GM12878 (cell line): ENCODE measurements around the gene MTM1. TPM values are rescaled to one million over a fixed set of nuclear protein-coding genes. Genes with fewer than 3 reads are reported as not detected.

ENCODE experiments used
- ATAC-seq: fragments of 200-7000 bp; cut with Tn5 transposase; 3 replicates; pipeline ENCODE4 v1.9.1; 2020; ENCODE audit warnings: mild to moderate bottlenecking, moderate library complexity
- BruUV-seq: library from RNA; stranded (reverse); fragments of 400-500 nt; replicated peaks from 2 replicates; lab custom pipeline; 2021; lab: Mats Ljungman, UMichigan
- CTCF ChIA-PET: fragments of 300-600 bp; sonication (Branson Sonifier 250); formaldehyde crosslinking; extraction: SDS; loops from one replicate; lab custom pipeline; 2021; ENCODE audit warnings: inconsistent platforms; lab: Yijun Ruan, JAX
- POLR2A ChIA-PET: fragments of 350-600 bp; formaldehyde crosslinking; extraction: SDS; loops from one replicate; lab custom pipeline; 2021; ENCODE audit warnings: inconsistent platforms; lab: Charles Lee
- RAD21 ChIA-PET: fragments of 300-600 bp; sonication (Branson Sonifier 250); formaldehyde crosslinking; loops from one replicate; lab custom pipeline; 2023; ENCODE audit warnings: antibody characterized with exemption; ENCODE audit not compliant: unreplicated experiment; lab: Charles Lee
- SMC1A ChIA-PET: fragments of 300-600 bp; sonication (Branson Sonifier 250); formaldehyde crosslinking; loops from one replicate; lab custom pipeline; 2023; ENCODE audit not compliant: unreplicated experiment, uncharacterized antibody; lab: Charles Lee
- DNase-seq: peaks from one replicate; pipeline ENCODE4 v3.0.0-alpha.2; 2011; ENCODE audit warnings: low read depth, low spot score
- FAIRE-seq: peaks from 3 replicates; lab custom pipeline; 2011; peaks lifted over from hg19 to GRCh38; lab: Jason Lieb, UNC
- H2AFZ ChIP-seq: 2 replicates; pipeline ENCODE4 v1.6.0; 2011; ENCODE audit warnings: low read depth, low read length, control low read depth; ENCODE audit not compliant: control insufficient read depth
- H3K27ac ChIP-seq: 2 replicates; pipeline ENCODE4 v1.5.1; 2011; ENCODE audit warnings: control low read depth; ENCODE audit not compliant: control insufficient read depth, insufficient read depth
- H3K27me3 ChIP-seq, 2 experiments: replicated peaks in 1 of 2; 2 replicates each; pipeline versions ENCODE4 v1.6.0 to v1.6.1; 2011; ENCODE audit warnings: low read length in 1 of 2; ENCODE audit not compliant: control insufficient read depth in 2 of 2, insufficient read depth in 2 of 2
- H3K36me3 ChIP-seq, 2 experiments: 2 replicates each; pipeline ENCODE4 v1.5.1; 2011; ENCODE audit warnings: low read length in 1 of 2; ENCODE audit not compliant: control insufficient read depth in 2 of 2, insufficient read depth in 2 of 2
- H3K4me1 ChIP-seq: 2 replicates; pipeline ENCODE4 v1.6.1; 2011; ENCODE audit warnings: mild to moderate bottlenecking, low read length, moderate library complexity, mixed read lengths; ENCODE audit not compliant: control insufficient read depth, insufficient read depth
- H3K4me2 ChIP-seq: 2 replicates; pipeline ENCODE4 v1.6.0; 2011; ENCODE audit warnings: control low read depth; ENCODE audit not compliant: control insufficient read depth, insufficient read depth
- H3K4me3 ChIP-seq: fragments of 200-600 bp; sonication (generic); 2 replicates; pipeline ENCODE4 v1.5.1; 2016
- H3K79me2 ChIP-seq: 2 replicates; pipeline ENCODE4 v1.6.0; 2011; ENCODE audit warnings: low read length; ENCODE audit not compliant: control insufficient read depth, insufficient read depth
- H3K9ac ChIP-seq: 2 replicates; pipeline ENCODE4 v1.8.0; 2011; ENCODE audit warnings: low read length, control low read depth, mixed read lengths; ENCODE audit not compliant: control insufficient read depth, insufficient read depth
- H3K9me3 ChIP-seq: replicated peaks from 3 replicates; pipeline ENCODE4 v1.5.1; 2011; ENCODE audit warnings: mild to moderate bottlenecking, low read length; ENCODE audit not compliant: control insufficient read depth, insufficient read depth
- H4K20me1 ChIP-seq: 2 replicates; pipeline ENCODE4 v1.6.0; 2011; ENCODE audit not compliant: control insufficient read depth, insufficient read depth
- BHLHE40 ChIP-seq, 2 experiments: fragments of 450-650 bp in 1 of 2; IDR thresholded peaks; 2 replicates each; pipeline ENCODE4 v1.6.1; 2011 to 2017; ENCODE audit warnings: low read depth in 2 of 2, borderline replicate concordance in 1 of 2, improper control_type of control experiment in 1 of 2, low read length in 1 of 2, mild to moderate bottlenecking in 1 of 2
- CHD2 ChIP-seq: IDR thresholded peaks from 2 replicates; pipeline ENCODE4 v1.6.1; 2011; ENCODE audit warnings: low read depth, low read length, improper control_type of control experiment, borderline replicate concordance
- E2F4 ChIP-seq: IDR thresholded peaks from 2 replicates; pipeline ENCODE4 v1.6.1; 2012; ENCODE audit warnings: low read depth, low read length, improper control_type of control experiment
- FOS ChIP-seq: IDR thresholded peaks from 3 replicates; pipeline ENCODE4 v1.6.1; 2011; ENCODE audit warnings: borderline replicate concordance; ENCODE audit not compliant: insufficient read length; ENCODE audit errors: extremely low read depth
- IRF5 ChIP-seq: fragments of 450-650 bp; IDR thresholded peaks from 2 replicates; pipeline ENCODE4 v1.6.1; 2017; ENCODE audit warnings: borderline replicate concordance
- MTA2 ChIP-seq: fragments of 450-650 bp; IDR thresholded peaks from 2 replicates; pipeline ENCODE4 v1.6.1; 2016; ENCODE audit warnings: low read depth, mild to moderate bottlenecking, moderate library complexity
- NBN ChIP-seq: fragments of 450-650 bp; IDR thresholded peaks from 2 replicates; pipeline ENCODE4 v1.6.1; 2016
- NR2F1 ChIP-seq: fragments of 450-650 bp; conservative IDR thresholded peaks from 2 replicates; pipeline ENCODE4 v1.6.1; 2017; ENCODE audit warnings: mild to moderate bottlenecking
- RAD21 ChIP-seq: IDR thresholded peaks from 2 replicates; pipeline ENCODE4 v1.6.1; 2011; ENCODE audit warnings: mild to moderate bottlenecking, low read depth, low read length, moderate library complexity; ENCODE audit not compliant: insufficient read depth
- RAD51 ChIP-seq: fragments of 450-650 bp; IDR thresholded peaks from 2 replicates; pipeline ENCODE4 v1.6.1; 2016; ENCODE audit warnings: moderate library complexity, mild to moderate bottlenecking, inconsistent platforms
- WGBS: methylation state at CpG from one replicate; pipeline ENCODE4 v1.1.6; 2016; ENCODE audit warnings: low lambda C conversion rate; ENCODE audit not compliant: insufficient replicate concordance, insufficient coverage; ENCODE audit errors: missing lambda C conversion rate; 5-methylcytosine and 5-hydroxymethylcytosine counted together
- in situ Hi-C: fragments of 300-500 bp; cut with MboI; formaldehyde crosslinking; loops from 9 replicates; pipeline ENCODE4 v1.14.3; 2018; ENCODE audit warnings: mixed read lengths
- intact Hi-C: fragments of 100-400 bp; cut with micrococcal nuclease; formaldehyde crosslinking; loops from one replicate; pipeline ENCODE4 v1.14.2; 2022; ENCODE audit not compliant: unreplicated experiment
- polyA plus RNA-seq, 11 experiments: library from polyadenylated mRNA; depleted of rRNA in 4 of 11; unstranded in 6 of 11; stranded (reverse) in 5 of 11; fragments of >200 nt; fragmentation: Nextera tagmentation in 4 of 11; fragmentation: Illumina TruSeq in 1 of 11; extraction: Ambion mirVana in 4 of 11; extraction: Trizol in 1 of 11; gene quantifications; 1 replicate in 1 of 11; 2 replicates in 10 of 11; pipeline versions ENCODE4 v1.2.1 to v1.2.3, GENCODE V29; 2011 to 2016; ENCODE audit warnings: inconsistent platforms in 2 of 11, missing spikeins in 2 of 11, low read depth in 1 of 11
- total RNA-seq, 4 experiments: library from RNA; depleted of rRNA in 3 of 4; stranded (reverse); fragments of >200 nt in 3 of 4; fragmentation: Illumina TruSeq in 1 of 4; extraction: Trizol in 1 of 4; gene quantifications; 2 replicates each; pipeline versions ENCODE4 v1.2.1 to v1.2.3, GENCODE V29; 2013 to 2021
- TF ChIP-seq, protein P1 (sequence below): IDR thresholded peaks from 2 replicates; pipeline ENCODE4 v1.6.1; 2012; ENCODE audit warnings: low read depth, low read length, improper control_type of control experiment
- TF ChIP-seq, protein P2 (sequence below): IDR thresholded peaks from 2 replicates; pipeline ENCODE4 v1.6.1; 2012; ENCODE audit warnings: low read length, inconsistent platforms
- TF ChIP-seq, protein P3 (sequence below): fragments of 450-650 bp; IDR thresholded peaks from 2 replicates; pipeline ENCODE4 v1.6.1; 2016; ENCODE audit warnings: mild to moderate bottlenecking
- TF ChIP-seq, protein P4 (sequence below): fragments of 450-650 bp; formaldehyde crosslinking; IDR thresholded peaks from 2 replicates; pipeline ENCODE4 v1.4.0; 2022; ENCODE audit warnings: mild to moderate bottlenecking, moderate library complexity

MTM1 gene
- total and polyA plus RNA-seq, 10 of the 15 experiments (the other 5 are each of a cell fraction or from before 2014, with no cell fraction given), result 3.9 to 13.3 (median 8.4) TPM

DNA sequence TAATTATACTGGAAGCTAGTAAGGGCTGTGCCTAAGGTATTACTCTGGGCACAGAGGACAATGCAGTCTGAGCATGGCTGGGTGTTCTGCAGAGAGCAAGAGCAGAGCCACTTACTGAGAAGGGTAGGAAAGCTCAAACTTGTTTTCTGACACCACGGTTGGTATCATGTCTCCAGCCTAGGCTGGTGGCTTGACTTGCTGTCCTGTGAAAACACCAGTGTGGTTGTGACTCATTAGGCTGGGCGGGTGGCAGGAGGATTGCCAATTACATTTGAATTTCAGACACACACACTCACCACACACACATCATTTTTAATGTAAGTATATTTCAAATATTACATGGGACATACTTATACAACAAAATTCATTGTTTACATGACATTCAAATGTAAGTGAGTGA is 19.7 kb upstream of the MTM1 start:
- Histone ChIP-seq H3K4me2 (no peak overlapping the region), H3K4me1 (peaks cover 7% of the 10 kb centered on the region; the same call in 1 of the 2 replicates), H3K36me3 (no peaks in the 10 kb centered on the region), H3K4me3 (no peak overlapping the region), H3K79me2 (no peaks in the 10 kb centered on the region), H3K9ac (no peak overlapping the region), H3K27ac (no peak overlapping the region), H3K27me3 (no peaks in the 10 kb centered on the region; a peak in 2 of 4 replicates), H3K9me3 (no peaks in the 10 kb centered on the region), H4K20me1 (no peaks in the 10 kb centered on the region), H2AFZ (no peak overlapping the region)
- no peak for ATAC-seq
- no peak for FAIRE-seq
- intact Hi-C loops (loop anchor here (10.0 kb wide), 1 partner anchor 166 kb away; no protein-coding TSS in a partner anchor), in situ Hi-C loops (no loop called here)
- ChIA-PET CTCF (no interaction called here), SMC1A (interaction anchor here (1.0 kb wide), 1 partner anchor 23 kb away, joined by 3 read pairs; no protein-coding TSS in a partner anchor), RAD21 (no interaction called here), POLR2A (no interaction called here)
- no TSS peak for BruUV-seq
- WGBS, result 0% methylated on average over 2 of the region's 2 CpGs
- DNase-seq, result no peak
- TF ChIP-seq MTA2 (no peak), E2F4 (no peak), NR2F1 (no peak), NBN (no peak), RAD21 (no peak), BHLHE40 (IDR thresholded peaks at IDR 0.05; ENCODE audit: borderline replicate concordance in 1 of 2, low read depth in 2 of 2, low read length in 1 of 2) (no peak), IRF5 (no peak), RAD51 (no peak), CHD2 (no peak), FOS (no peak)
- TF ChIP-seq, protein P1, sequence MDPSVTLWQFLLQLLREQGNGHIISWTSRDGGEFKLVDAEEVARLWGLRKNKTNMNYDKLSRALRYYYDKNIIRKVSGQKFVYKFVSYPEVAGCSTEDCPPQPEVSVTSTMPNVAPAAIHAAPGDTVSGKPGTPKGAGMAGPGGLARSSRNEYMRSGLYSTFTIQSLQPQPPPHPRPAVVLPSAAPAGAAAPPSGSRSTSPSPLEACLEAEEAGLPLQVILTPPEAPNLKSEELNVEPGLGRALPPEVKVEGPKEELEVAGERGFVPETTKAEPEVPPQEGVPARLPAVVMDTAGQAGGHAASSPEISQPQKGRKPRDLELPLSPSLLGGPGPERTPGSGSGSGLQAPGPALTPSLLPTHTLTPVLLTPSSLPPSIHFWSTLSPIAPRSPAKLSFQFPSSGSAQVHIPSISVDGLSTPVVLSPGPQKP, result no peak
- TF ChIP-seq, protein P2, sequence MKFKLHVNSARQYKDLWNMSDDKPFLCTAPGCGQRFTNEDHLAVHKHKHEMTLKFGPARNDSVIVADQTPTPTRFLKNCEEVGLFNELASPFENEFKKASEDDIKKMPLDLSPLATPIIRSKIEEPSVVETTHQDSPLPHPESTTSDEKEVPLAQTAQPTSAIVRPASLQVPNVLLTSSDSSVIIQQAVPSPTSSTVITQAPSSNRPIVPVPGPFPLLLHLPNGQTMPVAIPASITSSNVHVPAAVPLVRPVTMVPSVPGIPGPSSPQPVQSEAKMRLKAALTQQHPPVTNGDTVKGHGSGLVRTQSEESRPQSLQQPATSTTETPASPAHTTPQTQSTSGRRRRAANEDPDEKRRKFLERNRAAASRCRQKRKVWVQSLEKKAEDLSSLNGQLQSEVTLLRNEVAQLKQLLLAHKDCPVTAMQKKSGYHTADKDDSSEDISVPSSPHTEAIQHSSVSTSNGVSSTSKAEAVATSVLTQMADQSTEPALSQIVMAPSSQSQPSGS, result no peak
- TF ChIP-seq, protein P3, sequence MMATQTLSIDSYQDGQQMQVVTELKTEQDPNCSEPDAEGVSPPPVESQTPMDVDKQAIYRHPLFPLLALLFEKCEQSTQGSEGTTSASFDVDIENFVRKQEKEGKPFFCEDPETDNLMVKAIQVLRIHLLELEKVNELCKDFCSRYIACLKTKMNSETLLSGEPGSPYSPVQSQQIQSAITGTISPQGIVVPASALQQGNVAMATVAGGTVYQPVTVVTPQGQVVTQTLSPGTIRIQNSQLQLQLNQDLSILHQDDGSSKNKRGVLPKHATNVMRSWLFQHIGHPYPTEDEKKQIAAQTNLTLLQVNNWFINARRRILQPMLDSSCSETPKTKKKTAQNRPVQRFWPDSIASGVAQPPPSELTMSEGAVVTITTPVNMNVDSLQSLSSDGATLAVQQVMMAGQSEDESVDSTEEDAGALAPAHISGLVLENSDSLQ, result no peak
- TF ChIP-seq, protein P4, sequence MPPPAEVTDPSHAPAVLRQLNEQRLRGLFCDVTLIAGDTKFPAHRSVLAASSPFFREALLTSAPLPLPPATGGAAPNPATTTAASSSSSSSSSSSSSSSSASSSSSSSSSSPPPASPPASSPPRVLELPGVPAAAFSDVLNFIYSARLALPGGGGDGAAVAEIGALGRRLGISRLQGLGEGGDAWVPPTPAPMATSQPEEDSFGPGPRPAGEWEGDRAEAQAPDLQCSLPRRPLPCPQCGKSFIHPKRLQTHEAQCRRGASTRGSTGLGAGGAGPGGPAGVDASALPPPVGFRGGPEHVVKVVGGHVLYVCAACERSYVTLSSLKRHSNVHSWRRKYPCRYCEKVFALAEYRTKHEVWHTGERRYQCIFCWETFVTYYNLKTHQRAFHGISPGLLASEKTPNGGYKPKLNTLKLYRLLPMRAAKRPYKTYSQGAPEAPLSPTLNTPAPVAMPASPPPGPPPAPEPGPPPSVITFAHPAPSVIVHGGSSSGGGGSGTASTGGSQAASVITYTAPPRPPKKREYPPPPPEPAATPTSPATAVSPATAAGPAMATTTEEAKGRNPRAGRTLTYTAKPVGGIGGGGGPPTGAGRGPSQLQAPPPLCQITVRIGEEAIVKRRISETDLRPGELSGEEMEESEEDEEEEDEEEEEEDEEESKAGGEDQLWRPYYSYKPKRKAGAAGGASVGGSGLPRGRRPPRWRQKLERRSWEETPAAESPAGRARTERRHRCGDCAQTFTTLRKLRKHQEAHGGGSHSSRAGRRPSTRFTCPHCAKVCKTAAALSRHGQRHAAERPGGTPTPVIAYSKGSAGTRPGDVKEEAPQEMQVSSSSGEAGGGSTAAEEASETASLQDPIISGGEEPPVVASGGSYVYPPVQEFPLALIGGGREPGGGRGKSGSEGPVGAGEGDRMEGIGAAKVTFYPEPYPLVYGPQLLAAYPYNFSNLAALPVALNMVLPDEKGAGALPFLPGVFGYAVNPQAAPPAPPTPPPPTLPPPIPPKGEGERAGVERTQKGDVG, result no peak
